Neural cell (in vitro differentiated cells): ENCODE data around the gene CR1. TPM values are rescaled to one million over a fixed set of nuclear protein-coding genes. Genes with fewer than 3 reads are reported as not detected.
"Not testable (repeated sequence)": the region's sequence is repeated elsewhere in the genome, so short reads cannot be mapped to it uniquely, and the experiment has no call there.

Experiments
- H2AFZ ChIP-seq: fragments of 200-600, 300-800 bp; sonication (generic), shearing (Covaris generic); 2 replicates; pipeline ENCODE4 v1.6.0; 2014; ENCODE audit warnings: low read depth, mild to moderate bottlenecking, antibody characterized with exemption, low read length, moderate library complexity
- H3F3A ChIP-seq: fragments of 200-600 bp; shearing (Covaris generic); 2 replicates; pipeline ENCODE4 v1.6.1; 2016; ENCODE audit warnings: mild to moderate bottlenecking, moderate library complexity, mixed read lengths, antibody characterized with exemption, low read length; ENCODE audit not compliant: insufficient read depth, poor library complexity, severe bottlenecking
- H3K27ac ChIP-seq: fragments of 200-600, 300-800 bp; sonication (generic), shearing (Covaris generic); 2 replicates; pipeline ENCODE4 v1.5.1; 2014; ENCODE audit warnings: mild to moderate bottlenecking, low read length, moderate library complexity
- H3K27me3 ChIP-seq: fragments of 300-800, 200-600 bp; sonication (generic), shearing (Covaris generic); 2 replicates; pipeline ENCODE4 v1.6.0; 2014; ENCODE audit warnings: mild to moderate bottlenecking, low read depth, low read length, moderate library complexity; ENCODE audit not compliant: insufficient read depth
- H3K36me3 ChIP-seq: fragments of 300-800, 200-600 bp; sonication (generic), shearing (Covaris generic); 2 replicates; pipeline ENCODE4 v1.5.1; 2014; ENCODE audit warnings: mild to moderate bottlenecking, antibody characterized with exemption, low read length, moderate library complexity; ENCODE audit not compliant: insufficient read depth
- H3K4me2 ChIP-seq: fragments of 300-800, 200-600 bp; sonication (generic), shearing (Covaris generic); 2 replicates; pipeline ENCODE4 v1.6.0; 2014; ENCODE audit warnings: mild to moderate bottlenecking, low read length
- H3K4me3 ChIP-seq: fragments of 300-800, 200-600 bp; sonication (generic), shearing (Covaris generic); 2 replicates; pipeline ENCODE4 v1.5.1; 2014; ENCODE audit warnings: mild to moderate bottlenecking, low read length, moderate library complexity
- H3K79me2 ChIP-seq: fragments of 200-600 bp; shearing (Covaris generic); replicated peaks from 2 replicates; pipeline ENCODE4 v1.6.0; 2014; ENCODE audit warnings: mild to moderate bottlenecking, low read length, moderate library complexity; ENCODE audit not compliant: insufficient read depth
- H3K9ac ChIP-seq: fragments of 300-800, 200-600 bp; sonication (generic), shearing (Covaris generic); 2 replicates; pipeline ENCODE4 v1.6.1; 2016; ENCODE audit warnings: mild to moderate bottlenecking, low read length, mixed read lengths
- H3K9me2 ChIP-seq: fragments of 200-600 bp; shearing (Covaris generic); 2 replicates; pipeline ENCODE4 v1.6.1; 2016; ENCODE audit warnings: mild to moderate bottlenecking, low read length, mixed read lengths; ENCODE audit not compliant: insufficient read depth
- H3K9me3 ChIP-seq: fragments of 200-600, 300-800 bp; sonication (generic), shearing (Covaris generic); 2 replicates; pipeline ENCODE4 v1.6.1; 2016; ENCODE audit warnings: mild to moderate bottlenecking, mixed run types, low read length, moderate library complexity, mixed read lengths
- H4K20me1 ChIP-seq: fragments of 200-600 bp; shearing (Covaris generic); 2 replicates; pipeline ENCODE4 v1.6.1; 2016; ENCODE audit warnings: mild to moderate bottlenecking, mixed run types; ENCODE audit not compliant: insufficient read depth
- CTCF ChIP-seq: fragments of 450-650 bp; IDR thresholded peaks from 2 replicates; pipeline ENCODE4 v1.5.1; 2014; ENCODE audit warnings: antibody characterized with exemption, mild to moderate bottlenecking, moderate library complexity; ENCODE audit not compliant: poor library complexity, severe bottlenecking
- EP300 ChIP-seq: fragments of 450-650 bp; conservative IDR thresholded peaks from 2 replicates; pipeline ENCODE4 v1.6.1; 2014; ENCODE audit warnings: antibody characterized with exemption, mild to moderate bottlenecking, moderate library complexity; ENCODE audit not compliant: poor library complexity, severe bottlenecking
- EZH2 ChIP-seq: fragments of 200-600, 300-800 bp; shearing (Covaris generic), sonication (generic); IDR thresholded peaks from 2 replicates; pipeline ENCODE4 v1.6.1; 2014; ENCODE audit warnings: antibody characterized with exemption, low read length, borderline replicate concordance, mild to moderate bottlenecking; ENCODE audit not compliant: insufficient read depth, poor library complexity, severe bottlenecking
- POLR2AphosphoS5 ChIP-seq: IDR thresholded peaks from 2 replicates; pipeline ENCODE4 v1.6.1; 2012
- RAD21 ChIP-seq: fragments of 450-650 bp; conservative IDR thresholded peaks from 2 replicates; pipeline ENCODE4 v1.6.1; 2014; ENCODE audit warnings: antibody characterized with exemption, mild to moderate bottlenecking, moderate library complexity
- REST ChIP-seq: IDR thresholded peaks from 2 replicates; pipeline ENCODE4 v1.6.1; 2012; ENCODE audit warnings: borderline replicate concordance
- TAF1 ChIP-seq: IDR thresholded peaks from 2 replicates; pipeline ENCODE4 v1.6.1; 2012; ENCODE audit warnings: low read depth
- polyA plus RNA-seq: library from polyadenylated mRNA; depleted of rRNA; stranded (reverse); fragments of >200 nt; gene quantifications from 2 replicates; pipeline ENCODE4 v1.2.3, GENCODE V29; 2014

CR1 gene
- polyA plus RNA-seq, 1 donor from 2014 or later, result not detected

GRCh38 chr1:207589506-207589905 is 93.5 kb downstream of the CR1 start:
- H2AFZ ChIP-seq, H3K4me3 ChIP-seq, H3K9me2 ChIP-seq, H3K36me3 ChIP-seq, H3K4me2 ChIP-seq, H3K27ac ChIP-seq, H4K20me1 ChIP-seq, H3F3A ChIP-seq, H3K9me3 ChIP-seq, H3K79me2 ChIP-seq, H3K27me3 ChIP-seq, H3K9ac ChIP-seq: not testable (repeated sequence)

GRCh38 chr1:207591205-207591604 is 95.2 kb downstream of the CR1 start:
- H4K20me1 ChIP-seq, H3K27me3 ChIP-seq, H3K27ac ChIP-seq, H3K9me2 ChIP-seq, H3K4me2 ChIP-seq, H3K9me3 ChIP-seq, H3F3A ChIP-seq, H2AFZ ChIP-seq, H3K79me2 ChIP-seq, H3K36me3 ChIP-seq, H3K9ac ChIP-seq, H3K4me3 ChIP-seq: not testable (repeated sequence)

GRCh38 chr1:207594095-207594494 is 98.1 kb downstream of the CR1 start:
- H3K9me3 ChIP-seq, H3K4me2 ChIP-seq, H3K79me2 ChIP-seq, H3K9me2 ChIP-seq, H3K9ac ChIP-seq, H3F3A ChIP-seq, H4K20me1 ChIP-seq, H3K27ac ChIP-seq, H2AFZ ChIP-seq, H3K4me3 ChIP-seq, H3K36me3 ChIP-seq, H3K27me3 ChIP-seq: not testable (repeated sequence)

GRCh38 chr1:207603777-207604176 is 107.8 kb downstream of the CR1 start:
- H4K20me1 ChIP-seq, result no peaks in the 10 kb centered on the region
- TF ChIP-seq EP300, result no peak
- no peak for TF ChIP-seq EZH2
- TF ChIP-seq POLR2AphosphoS5, result no peak
- H3K36me3 ChIP-seq, result no peaks in the 10 kb centered on the region
- no peaks in the 10 kb centered on the region for H3K9me2 ChIP-seq
- no peak overlapping the region for H3K9ac ChIP-seq
- H2AFZ ChIP-seq, result no peak overlapping the region
- no peaks in the 10 kb centered on the region for H3K9me3 ChIP-seq
- no peaks in the 10 kb centered on the region for H3F3A ChIP-seq
- no peaks in the 10 kb centered on the region for H3K27me3 ChIP-seq
- H3K79me2 ChIP-seq, result no peaks in the 10 kb centered on the region
- no peak overlapping the region for H3K27ac ChIP-seq
- H3K4me3 ChIP-seq, result no peak overlapping the region
- H3K4me2 ChIP-seq, result no peak overlapping the region

GRCh38 chr1:207605444-207606361 is 109.7 kb downstream of the CR1 start:
- TF ChIP-seq TAF1, result no peak
- no peak for TF ChIP-seq EP300
- TF ChIP-seq POLR2AphosphoS5, result no peak
- no peak for TF ChIP-seq EZH2
- TF ChIP-seq RAD21, result no peak
- no peak for TF ChIP-seq CTCF
- no peak for TF ChIP-seq REST
- no peaks in the 10 kb centered on the region for H3F3A ChIP-seq
- H3K4me2 ChIP-seq, result no peak overlapping the region
- no peaks in the 10 kb centered on the region for H3K9me2 ChIP-seq
- no peaks in the 10 kb centered on the region for H3K36me3 ChIP-seq
- H2AFZ ChIP-seq, result no peak overlapping the region
- no peak overlapping the region for H3K9ac ChIP-seq
- H3K27ac ChIP-seq, result no peak overlapping the region
- H3K79me2 ChIP-seq, result no peaks in the 10 kb centered on the region
- no peaks in the 10 kb centered on the region for H3K27me3 ChIP-seq
- no peaks in the 10 kb centered on the region for H3K9me3 ChIP-seq
- no peak overlapping the region for H3K4me3 ChIP-seq
- no peaks in the 10 kb centered on the region for H4K20me1 ChIP-seq
